BJ (cell line): ENCODE results near the gene COL5A1. TPM values are rescaled to one million over a fixed set of nuclear protein-coding genes. Genes with fewer than 3 reads are reported as not detected.

Source experiments
- CTCF ChIA-PET: fragments of 350-600 bp; formaldehyde crosslinking; extraction: SDS; loops from one replicate; lab custom pipeline; 2021; ENCODE audit warnings: antibody characterized with exemption, inconsistent platforms; lab: Yijun Ruan, JAX
- POLR2A ChIA-PET: fragments of 300-600 bp; sonication (Branson Sonifier 250); formaldehyde crosslinking; extraction: SDS; loops from one replicate; lab custom pipeline; 2021; ENCODE audit warnings: antibody characterized with exemption; lab: Charles Lee
- DNase-seq: peaks from one replicate; pipeline ENCODE4 v3.0.0-alpha.2; 2011; ENCODE audit warnings: low read depth
- H3K27me3 ChIP-seq: 2 replicates; pipeline ENCODE4 v1.6.0; 2011; ENCODE audit warnings: low read length; ENCODE audit not compliant: control insufficient read depth, insufficient read depth
- H3K36me3 ChIP-seq: 2 replicates; pipeline ENCODE4 v1.5.1; 2011; ENCODE audit warnings: low read length; ENCODE audit not compliant: control insufficient read depth, insufficient read depth
- H3K4me3 ChIP-seq: 2 replicates; pipeline ENCODE4 v1.5.1; 2011; ENCODE audit warnings: low read depth, mild to moderate bottlenecking, control low read depth, low read length
- polyA plus RNA-seq: library from polyadenylated mRNA; depleted of rRNA; stranded (reverse); fragments of >200 nt; gene quantifications from 2 replicates; pipeline ENCODE4 v1.2.3, GENCODE V29; 2011
- TF ChIP-seq, protein P1 (sequence below): IDR thresholded peaks from 2 replicates; pipeline ENCODE4 v1.5.1; 2011; ENCODE audit warnings: low read depth, mild to moderate bottlenecking, control low read depth, inconsistent platforms, low read length, moderate library complexity; ENCODE audit not compliant: insufficient read depth

COL5A1 gene
- polyA plus RNA-seq, 1 experiment, result 251 TPM

DNA sequence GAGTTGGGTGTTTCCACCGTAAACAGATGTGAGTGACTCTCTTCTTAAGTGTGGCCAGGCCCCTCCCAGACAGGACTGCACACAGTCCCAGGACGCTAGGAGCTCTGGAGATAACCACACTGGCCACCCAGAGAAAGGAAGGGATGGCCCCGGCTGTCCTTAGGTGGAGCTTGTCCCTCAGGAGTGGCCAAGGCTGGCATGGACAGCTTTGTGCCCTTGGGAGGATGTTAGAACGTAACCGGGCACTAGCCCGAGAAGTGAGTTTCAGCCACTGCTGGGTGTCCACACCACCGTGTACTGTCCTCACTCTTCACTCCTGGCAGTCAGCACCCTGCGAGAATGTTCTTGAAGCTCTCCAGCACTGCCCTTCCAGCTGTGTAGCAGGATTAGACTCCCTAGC is 203.2 kb downstream of the COL5A1 start:
- H3K27me3 ChIP-seq, result no peaks in the 10 kb centered on the region
- H3K36me3 ChIP-seq, result peaks cover 43% of the 10 kb centered on the region
- DNase-seq, result no peak
- no peak overlapping the region for H3K4me3 ChIP-seq
- ChIA-PET POLR2A (no interaction called here), CTCF (interaction anchor here (0.6 kb wide), 1 partner anchor 198 kb away, joined by 3 read pairs; no protein-coding TSS in a partner anchor)
- TF ChIP-seq, protein P1, sequence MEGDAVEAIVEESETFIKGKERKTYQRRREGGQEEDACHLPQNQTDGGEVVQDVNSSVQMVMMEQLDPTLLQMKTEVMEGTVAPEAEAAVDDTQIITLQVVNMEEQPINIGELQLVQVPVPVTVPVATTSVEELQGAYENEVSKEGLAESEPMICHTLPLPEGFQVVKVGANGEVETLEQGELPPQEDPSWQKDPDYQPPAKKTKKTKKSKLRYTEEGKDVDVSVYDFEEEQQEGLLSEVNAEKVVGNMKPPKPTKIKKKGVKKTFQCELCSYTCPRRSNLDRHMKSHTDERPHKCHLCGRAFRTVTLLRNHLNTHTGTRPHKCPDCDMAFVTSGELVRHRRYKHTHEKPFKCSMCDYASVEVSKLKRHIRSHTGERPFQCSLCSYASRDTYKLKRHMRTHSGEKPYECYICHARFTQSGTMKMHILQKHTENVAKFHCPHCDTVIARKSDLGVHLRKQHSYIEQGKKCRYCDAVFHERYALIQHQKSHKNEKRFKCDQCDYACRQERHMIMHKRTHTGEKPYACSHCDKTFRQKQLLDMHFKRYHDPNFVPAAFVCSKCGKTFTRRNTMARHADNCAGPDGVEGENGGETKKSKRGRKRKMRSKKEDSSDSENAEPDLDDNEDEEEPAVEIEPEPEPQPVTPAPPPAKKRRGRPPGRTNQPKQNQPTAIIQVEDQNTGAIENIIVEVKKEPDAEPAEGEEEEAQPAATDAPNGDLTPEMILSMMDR, result no peak

DNA sequence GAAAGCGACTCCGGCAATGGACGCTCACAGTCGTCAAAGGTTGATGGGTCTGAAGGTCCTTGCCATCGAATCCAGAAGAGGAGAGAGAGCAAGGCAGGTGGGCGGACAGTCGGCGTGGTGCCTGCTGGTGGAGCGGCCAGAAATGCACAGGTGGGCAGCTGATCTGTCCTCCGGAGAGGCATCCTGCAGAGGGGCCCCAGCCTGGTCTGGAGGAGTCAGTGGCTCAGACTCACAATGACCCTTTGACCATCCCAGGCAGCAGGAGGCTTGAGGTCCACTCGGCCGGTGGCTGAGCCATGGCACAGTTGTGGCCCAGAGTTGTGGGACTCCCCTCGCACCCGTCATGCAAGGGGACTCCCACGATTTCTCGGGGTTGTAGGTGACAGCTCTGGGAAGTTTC is 204.6 kb downstream of the COL5A1 start:
- Histone ChIP-seq H3K4me3 (no peak overlapping the region), H3K36me3 (peaks cover 31% of the 10 kb centered on the region), H3K27me3 (no peaks in the 10 kb centered on the region)
- no peak for DNase-seq
- POLR2A ChIA-PET, result no interaction called here
- TF ChIP-seq, protein P1, result no peak
- CTCF ChIA-PET, result no interaction called here

DNA sequence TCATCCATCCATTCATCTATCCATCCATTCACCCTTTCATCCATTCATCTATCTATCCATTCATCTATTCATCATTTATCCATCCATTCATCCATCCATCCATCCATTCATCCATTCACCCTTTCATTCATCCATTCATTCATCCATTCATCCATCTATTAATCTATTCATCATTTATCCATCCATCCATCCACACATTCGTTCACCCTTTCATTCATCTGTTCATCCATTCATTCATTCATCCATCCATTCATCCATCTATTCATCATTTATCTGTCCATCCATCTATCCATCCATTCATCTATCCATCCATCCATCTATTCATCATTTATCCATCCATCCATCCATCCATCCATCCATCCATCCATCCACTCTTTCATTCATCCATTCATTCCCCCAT is 205.1 kb downstream of the COL5A1 start:
- ChIA-PET POLR2A (no interaction called here), CTCF (no interaction called here)
- Histone ChIP-seq H3K27me3 (no peaks in the 10 kb centered on the region), H3K4me3 (no peak overlapping the region), H3K36me3 (peaks cover 27% of the 10 kb centered on the region)
- DNase-seq, result no peak
- TF ChIP-seq, protein P1, result no peak

DNA sequence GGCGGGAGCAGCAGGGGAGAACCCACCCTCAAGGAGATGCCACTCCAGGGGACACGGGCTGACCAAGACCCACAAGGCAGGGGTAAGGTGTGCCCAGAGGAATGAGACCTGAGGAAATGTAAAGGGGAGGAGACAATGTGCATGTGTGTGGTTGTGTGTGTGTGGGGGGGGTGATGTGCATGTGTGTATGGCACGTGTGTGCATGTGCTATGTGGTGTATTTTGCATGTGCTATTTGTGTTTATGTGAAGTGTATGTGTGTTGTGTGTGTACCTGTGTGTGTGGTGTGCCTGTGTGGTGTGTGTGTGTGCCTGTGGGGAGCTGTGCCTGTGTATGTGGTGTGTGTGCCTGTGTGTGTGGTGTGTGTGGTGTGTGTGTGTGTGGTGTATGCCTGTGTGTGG is 205.5 kb downstream of the COL5A1 start:
- POLR2A ChIA-PET, result no interaction called here

DNA sequence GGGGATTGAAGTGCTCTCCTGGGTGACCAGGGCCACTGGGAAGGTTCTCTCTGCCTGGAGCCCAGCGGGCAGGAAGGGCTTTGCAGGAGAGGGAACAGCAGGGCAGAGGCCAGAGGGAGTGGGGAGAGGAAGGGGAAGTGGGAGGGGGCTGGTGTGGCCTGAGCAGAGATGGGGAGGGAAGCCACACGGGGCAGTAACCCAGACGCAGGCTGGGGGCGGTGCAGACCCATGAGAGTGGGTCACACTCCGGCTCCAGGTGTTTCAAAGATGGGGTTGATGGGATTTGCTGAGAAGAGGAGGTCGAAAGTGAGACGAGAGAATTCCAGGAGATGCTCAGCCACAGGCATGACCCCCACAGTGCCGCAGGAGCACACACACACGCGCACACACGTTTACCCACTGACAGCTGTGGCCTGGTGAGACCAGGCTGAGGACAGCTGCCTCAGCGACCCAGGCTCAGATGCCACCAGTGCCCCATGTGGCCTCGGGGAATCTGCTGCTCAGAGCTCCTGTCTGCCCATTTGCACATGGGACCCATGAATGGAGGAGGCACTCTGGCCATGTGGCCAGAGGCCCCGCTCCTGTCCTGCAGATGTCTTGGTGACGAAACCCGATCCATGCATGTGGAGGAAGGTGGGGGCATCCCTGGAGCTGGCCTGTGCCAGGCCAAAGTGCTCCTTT is 206.3 kb downstream of the COL5A1 start:
- ChIA-PET CTCF (no interaction called here), POLR2A (no interaction called here)
- peaks cover 16% of the 10 kb centered on the region for H3K36me3 ChIP-seq
- no peaks in the 10 kb centered on the region for H3K27me3 ChIP-seq
- DNase-seq, result no peak
- TF ChIP-seq, protein P1, result no peak
- H3K4me3 ChIP-seq, result no peak overlapping the region

More for the DNA sequence above, 205.5 kb downstream of the COL5A1 start:
- Histone ChIP-seq H3K27me3 (no peaks in the 10 kb centered on the region), H3K4me3 (no peak overlapping the region), H3K36me3 (peaks cover 23% of the 10 kb centered on the region)
- no peak for DNase-seq
- TF ChIP-seq, protein P1, result no peak
- CTCF ChIA-PET, result no interaction called here
